Stimulated activated CD8-positive, alpha-beta memory T cell treated with anti-CD3 and anti-CD28 coated beads, Interleukin-15, amount 100 ng/mL, for 48 hours (primary cell): ENCODE results near the gene USP51.
"Not testable (repeated sequence)": the region's sequence is repeated elsewhere in the genome, so short reads cannot be mapped to it uniquely, and the experiment has no call there.

ENCODE experiments used
- DNase-seq, 2 donors: peaks; one replicate each; pipeline ENCODE4 v3.0.0-alpha.2; 2020; ENCODE audit warnings: low read depth in 2 of 2

Gene USP51

GRCh38 chrX:55465108-55465507, 24.5 kb downstream of the USP51 start:
- DNase-seq = not testable (repeated sequence)

GRCh38 chrX:55464050-55464449, 25.6 kb downstream of the USP51 start:
- not testable (repeated sequence) for DNase-seq

GRCh38 chrX:55459926-55460325, 29.7 kb downstream of the USP51 start:
- DNase-seq = not testable (repeated sequence)

GRCh38 chrX:55459426-55459825, 30.2 kb downstream of the USP51 start:
- not testable (repeated sequence) for DNase-seq

- not testable (repeated sequence) for DNase-seq
These were observed 33.9 kb downstream of the USP51 start for GRCh38 chrX:55455708-55456107.

- no peak for DNase-seq
These were observed 36.9 kb downstream of the USP51 start for GRCh38 chrX:55452833-55453124.

- peak; percentile 68 to 74 for DNase-seq
These were observed 37.4 kb downstream of the USP51 start, which contains the start of gene MAGEH1 for GRCh38 chrX:55451990-55452832. Gene MAGEH1, plus strand, starts transcription at chrX:55452127. Its CDS starts 248 bp downstream, at chrX:55452375.

GRCh38 chrX:55451626-55451989, 38.0 kb downstream of the USP51 start:
- no peak for DNase-seq

- no peak for DNase-seq
These were observed 38.5 kb downstream of the USP51 start for GRCh38 chrX:55451141-55451540.

GRCh38 chrX:55450259-55450658, 39.4 kb downstream of the USP51 start:
- no peak for DNase-seq

GRCh38 chrX:55443468-55443867, 46.2 kb downstream of the USP51 start:
- not testable (repeated sequence) for DNase-seq
